IMR-90 (cell line): ENCODE data around the gene TTC39B. TPM values are rescaled to one million over a fixed set of nuclear protein-coding genes. Genes with fewer than 3 reads are reported as not detected.

Source experiments
- ATAC-seq: fragments of 200-7000 bp; cut with Tn5 transposase; 2 replicates; pipeline ENCODE4 v1.9.1; 2020; ENCODE audit warnings: low read depth, mild to moderate bottlenecking, moderate library complexity
- BruUV-seq: library from RNA; stranded (reverse); fragments of 400-500 nt; replicated peaks from 2 replicates; lab custom pipeline; 2021; lab: Mats Ljungman, UMichigan
- CTCF ChIA-PET: fragments of 300-600 bp; formaldehyde crosslinking; extraction: SDS; loops from one replicate; lab custom pipeline; 2021; ENCODE audit warnings: antibody characterized with exemption; lab: Yijun Ruan, JAX
- POLR2A ChIA-PET: fragments of 300-600 bp; sonication (Branson Sonifier 250); formaldehyde crosslinking; loops from one replicate; lab custom pipeline; 2022; ENCODE audit warnings: antibody characterized with exemption; ENCODE audit not compliant: unreplicated experiment; lab: Charles Lee
- DNase-seq: peaks from one replicate; pipeline ENCODE4 v3.0.0; 2013
- H2AFZ ChIP-seq: replicated peaks from 2 replicates; pipeline ENCODE3; 2013; ENCODE audit warnings: low read length, mild to moderate bottlenecking; ENCODE audit not compliant: poor library complexity
- H2AK5ac ChIP-seq: 2 replicates; pipeline ENCODE4 v1.6.1; 2013; ENCODE audit warnings: low read depth, low read length, inconsistent platforms
- H2AK9ac ChIP-seq: replicated peaks from 2 replicates; pipeline ENCODE3; 2013; ENCODE audit warnings: mild to moderate bottlenecking, low read depth, low read length, moderate library complexity; ENCODE audit not compliant: poor library complexity
- H2BK120ac ChIP-seq: 2 replicates; pipeline ENCODE4 v1.6.1; 2013; ENCODE audit warnings: low read depth, low read length, inconsistent platforms
- H2BK15ac ChIP-seq: 3 replicates; pipeline ENCODE4 v1.6.1; 2013; ENCODE audit warnings: low read depth, low read length, inconsistent platforms
- H2BK20ac ChIP-seq: 2 replicates; pipeline ENCODE4 v1.6.1; 2013; ENCODE audit warnings: low read depth, mild to moderate bottlenecking, inconsistent platforms, low read length, moderate library complexity
- H2BK5ac ChIP-seq: 2 replicates; pipeline ENCODE4 v1.6.1; 2013; ENCODE audit warnings: mild to moderate bottlenecking, low read depth, low read length, inconsistent platforms; ENCODE audit not compliant: poor library complexity, severe bottlenecking
- H3K14ac ChIP-seq: replicated peaks from 2 replicates; pipeline ENCODE4 v1.6.1; 2013; ENCODE audit warnings: low read depth, low read length, inconsistent platforms
- H3K18ac ChIP-seq: 2 replicates; pipeline ENCODE4 v1.6.1; 2013; ENCODE audit warnings: low read depth, low read length, control low read depth
- H3K23ac ChIP-seq: 2 replicates; pipeline ENCODE4 v1.6.1; 2013; ENCODE audit warnings: low read depth, low read length, inconsistent platforms
- H3K27ac ChIP-seq: 2 replicates; pipeline ENCODE4 v1.5.1; 2013; ENCODE audit warnings: mild to moderate bottlenecking, control low read depth, low read length; ENCODE audit not compliant: insufficient read depth
- H3K27me3 ChIP-seq: 2 replicates; pipeline ENCODE4 v1.6.1; 2013; ENCODE audit warnings: low read length; ENCODE audit not compliant: control insufficient read depth, insufficient read depth
- H3K36me3 ChIP-seq: 2 replicates; pipeline ENCODE4 v1.6.1; 2013; ENCODE audit warnings: low read length, mixed read lengths; ENCODE audit not compliant: control insufficient read depth, insufficient read depth
- H3K4ac ChIP-seq: 2 replicates; pipeline ENCODE4 v1.6.1; 2013; ENCODE audit warnings: low read depth, low read length, inconsistent platforms
- H3K4me1 ChIP-seq: 2 replicates; pipeline ENCODE4 v1.6.1; 2013; ENCODE audit warnings: low read length, mixed read lengths; ENCODE audit not compliant: control insufficient read depth, insufficient read depth
- H3K4me2 ChIP-seq: 2 replicates; pipeline ENCODE4 v1.6.1; 2013; ENCODE audit warnings: low read depth, mild to moderate bottlenecking, control low read depth, low read length, moderate library complexity
- H3K4me3 ChIP-seq: 2 replicates; pipeline ENCODE4 v1.5.1; 2013; ENCODE audit warnings: low read depth, mild to moderate bottlenecking, control low read depth, low read length, moderate library complexity; ENCODE audit not compliant: insufficient read depth
- H3K56ac ChIP-seq: 2 replicates; pipeline ENCODE4 v1.6.1; 2013; ENCODE audit warnings: low read length, inconsistent platforms; ENCODE audit not compliant: insufficient read depth; ENCODE audit errors: extremely low read depth
- H3K79me1 ChIP-seq, 2 experiments: 2 replicates each; pipeline ENCODE4 v1.6.1; 2013; ENCODE audit warnings: low read length in 2 of 2, inconsistent platforms in 1 of 2, low read depth in 1 of 2
- H3K9ac ChIP-seq: 2 replicates; pipeline ENCODE4 v1.6.1; 2013; ENCODE audit warnings: low read depth, low read length, control low read depth
- H3K9me1 ChIP-seq: 2 replicates; pipeline ENCODE4 v1.6.1; 2013; ENCODE audit warnings: low read length, inconsistent platforms; ENCODE audit not compliant: insufficient read depth
- H3K9me3 ChIP-seq: 2 replicates; pipeline ENCODE4 v1.6.1; 2013; ENCODE audit warnings: low read length; ENCODE audit not compliant: control insufficient read depth, insufficient read depth
- H4K20me1 ChIP-seq: 2 replicates; pipeline ENCODE4 v1.6.1; 2013; ENCODE audit warnings: low read length, inconsistent platforms; ENCODE audit not compliant: insufficient read depth
- H4K5ac ChIP-seq: 2 replicates; pipeline ENCODE4 v1.6.1; 2013; ENCODE audit warnings: mild to moderate bottlenecking, low read depth, low read length, control low read depth
- H4K8ac ChIP-seq, 2 experiments: 2 replicates each; pipeline ENCODE4 v1.6.1; 2013; ENCODE audit warnings: low read depth in 2 of 2, low read length in 2 of 2, control low read depth in 1 of 2, inconsistent platforms in 1 of 2
- H4K91ac ChIP-seq: 2 replicates; pipeline ENCODE4 v1.6.1; 2013; ENCODE audit warnings: low read depth, low read length, inconsistent platforms; ENCODE audit not compliant: insufficient read depth
- BHLHE40 ChIP-seq: fragments of 150-350 bp; IDR thresholded peaks from 2 replicates; pipeline ENCODE4 v1.6.1; 2016; ENCODE audit warnings: mild to moderate bottlenecking, low read depth, low read length
- CHD1 ChIP-seq: IDR thresholded peaks from 2 replicates; pipeline ENCODE4 v1.6.1; 2012; ENCODE audit warnings: low read depth, low read length, improper control_type of control experiment
- FOS ChIP-seq: fragments of 150-350 bp; IDR thresholded peaks from 2 replicates; pipeline ENCODE4 v1.6.1; 2016; ENCODE audit warnings: low read depth, low read length
- MAZ ChIP-seq: IDR thresholded peaks from 2 replicates; pipeline ENCODE4 v1.6.1; 2012; ENCODE audit warnings: low read depth, mild to moderate bottlenecking, low read length, improper control_type of control experiment, moderate library complexity, borderline replicate concordance
- RCOR1 ChIP-seq: IDR thresholded peaks from 2 replicates; pipeline ENCODE4 v1.6.1; 2012; ENCODE audit warnings: mild to moderate bottlenecking, low read length, improper control_type of control experiment; ENCODE audit not compliant: insufficient replicate concordance
- WGBS, 2 experiments: methylation state at CpG; one replicate each; pipeline versions ENCODE4 v1.1.5 to v1.1.7; 2013; ENCODE audit warnings: missing lambda C conversion rate in 2 of 2; ENCODE audit not compliant: insufficient read length in 1 of 2; ENCODE audit errors: extremely low coverage in 2 of 2; 5-methylcytosine and 5-hydroxymethylcytosine counted together
- dilution Hi-C: fragments of 300-500 bp; cut with HindIII; formaldehyde crosslinking; loops from one replicate; pipeline ENCODE4 v1.14.3; 2018; ENCODE audit warnings: low sequenced_read_pairs; ENCODE audit not compliant: unreplicated experiment
- in situ Hi-C: fragments of 300-500 bp; cut with MboI; formaldehyde crosslinking; loops from 3 replicates; pipeline ENCODE4 v1.14.3; 2019; ENCODE audit warnings: low sequenced_read_pairs, inconsistent platforms, mixed read lengths
- intact Hi-C: fragments of 100-400 bp; cut with micrococcal nuclease; formaldehyde crosslinking; loops from 2 replicates; pipeline ENCODE4 v1.10.0; 2022
- polyA plus RNA-seq, 3 experiments: library from polyadenylated mRNA; depleted of rRNA; stranded (reverse); fragments of >200 nt; gene quantifications; 2 replicates each; pipeline ENCODE4 v1.2.3, GENCODE V29; 2012; ENCODE audit warnings: low replicate concordance in 1 of 3
- total RNA-seq: library from RNA; depleted of rRNA; stranded (reverse); fragments of >200 nt; gene quantifications from 2 replicates; pipeline ENCODE4 v1.2.3, GENCODE V29; 2012
- TF ChIP-seq, protein P1 (sequence below): fragments of 150-350 bp; IDR thresholded peaks from 2 replicates; pipeline ENCODE4 v1.6.1; 2017; ENCODE audit warnings: mild to moderate bottlenecking, antibody characterized with exemption, low read length, low read depth
- TF ChIP-seq, protein P2 (sequence below): fragments of 150-350 bp; IDR thresholded peaks from 2 replicates; pipeline ENCODE4 v1.6.1; 2016; ENCODE audit warnings: low read depth, mild to moderate bottlenecking, low read length, moderate library complexity, borderline replicate concordance

The TTC39B gene
- total and polyA plus RNA-seq, 2 of the 4 experiments (the other 2 are of a cell fraction) = 2.5 to 12.2 TPM

DNA sequence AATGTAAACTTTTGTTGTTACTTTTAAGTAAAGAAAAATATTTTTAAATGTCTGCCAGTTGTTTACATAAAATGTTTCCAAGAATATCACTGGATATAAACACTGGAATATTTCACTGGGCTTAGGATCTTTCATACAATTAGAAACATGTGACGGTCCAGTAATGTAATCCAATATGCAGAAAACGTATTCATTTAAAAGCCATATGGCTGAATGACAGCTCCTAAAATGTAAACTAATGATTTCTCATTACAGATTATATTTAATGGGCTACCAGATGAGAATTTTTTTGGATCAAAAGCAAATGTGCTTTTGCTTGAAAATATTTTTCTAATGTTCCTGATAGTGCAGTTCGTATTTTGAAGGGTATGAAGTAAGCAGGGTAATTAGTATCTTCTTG is 124.3 kb downstream of the TTC39B start:
- H3K27me3 ChIP-seq = no peaks in the 10 kb centered on the region
- no peak overlapping the region for H3K14ac ChIP-seq
- TF ChIP-seq CHD1 = no peak
- TF ChIP-seq, protein P1, sequence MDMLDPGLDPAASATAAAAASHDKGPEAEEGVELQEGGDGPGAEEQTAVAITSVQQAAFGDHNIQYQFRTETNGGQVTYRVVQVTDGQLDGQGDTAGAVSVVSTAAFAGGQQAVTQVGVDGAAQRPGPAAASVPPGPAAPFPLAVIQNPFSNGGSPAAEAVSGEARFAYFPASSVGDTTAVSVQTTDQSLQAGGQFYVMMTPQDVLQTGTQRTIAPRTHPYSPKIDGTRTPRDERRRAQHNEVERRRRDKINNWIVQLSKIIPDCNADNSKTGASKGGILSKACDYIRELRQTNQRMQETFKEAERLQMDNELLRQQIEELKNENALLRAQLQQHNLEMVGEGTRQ = no peak
- TF ChIP-seq, protein P2, sequence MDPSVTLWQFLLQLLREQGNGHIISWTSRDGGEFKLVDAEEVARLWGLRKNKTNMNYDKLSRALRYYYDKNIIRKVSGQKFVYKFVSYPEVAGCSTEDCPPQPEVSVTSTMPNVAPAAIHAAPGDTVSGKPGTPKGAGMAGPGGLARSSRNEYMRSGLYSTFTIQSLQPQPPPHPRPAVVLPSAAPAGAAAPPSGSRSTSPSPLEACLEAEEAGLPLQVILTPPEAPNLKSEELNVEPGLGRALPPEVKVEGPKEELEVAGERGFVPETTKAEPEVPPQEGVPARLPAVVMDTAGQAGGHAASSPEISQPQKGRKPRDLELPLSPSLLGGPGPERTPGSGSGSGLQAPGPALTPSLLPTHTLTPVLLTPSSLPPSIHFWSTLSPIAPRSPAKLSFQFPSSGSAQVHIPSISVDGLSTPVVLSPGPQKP = no peak
- TF ChIP-seq BHLHE40 = no peak
- TF ChIP-seq MAZ = no peak
- TF ChIP-seq FOS = no peak
- no peak for TF ChIP-seq RCOR1
- H3K9me3 ChIP-seq = no peaks in the 10 kb centered on the region
- ChIA-PET POLR2A (no interaction called here), CTCF (no interaction called here)
- no TSS peak for BruUV-seq
- H3K4me2 ChIP-seq = no peak overlapping the region
- no peaks in the 10 kb centered on the region for H4K20me1 ChIP-seq
- dilution Hi-C loops = no loop called here
- no peak overlapping the region for H2BK15ac ChIP-seq
- no peak overlapping the region for H3K4ac ChIP-seq
- H2AK5ac ChIP-seq = no peak overlapping the region
- no peak overlapping the region for H2BK20ac ChIP-seq
- no peaks in the 10 kb centered on the region for H3K79me1 ChIP-seq
- ATAC-seq = 0 out of 2 replicates have a peak, but pooled peaks have one; percentile 44
- peaks cover 2% of the 10 kb centered on the region; the same call in 1 of the 2 replicates for H3K4me1 ChIP-seq
- no peak overlapping the region for H2BK5ac ChIP-seq
- no peak overlapping the region for H2AFZ ChIP-seq
- no peak overlapping the region for H2BK120ac ChIP-seq
- in situ Hi-C loops = no loop called here
- no CpG with 5 or more reads among the region's 3 CpGs for WGBS, 2 experiments
- no peak overlapping the region for H3K18ac ChIP-seq
- H3K23ac ChIP-seq = no peak overlapping the region
- no peaks in the 10 kb centered on the region for H3K9me1 ChIP-seq
- no peak overlapping the region for H4K91ac ChIP-seq
- H3K36me3 ChIP-seq = peaks cover 15% of the 10 kb centered on the region
- H4K5ac ChIP-seq = no peak overlapping the region
- H4K8ac ChIP-seq = no peak overlapping the region
- no peak overlapping the region for H3K27ac ChIP-seq
- DNase-seq = no peak
- intact Hi-C loops = no loop called here
- H3K4me3 ChIP-seq = no peak overlapping the region
- no peak overlapping the region for H3K56ac ChIP-seq
- H3K9ac ChIP-seq = no peak overlapping the region
- no peak overlapping the region for H2AK9ac ChIP-seq
